Activated T-cell treated with anti-CD3 and anti-CD28 coated beads, Interleukin-2, amount 50 U/mL, for 48 hours (primary cell): ENCODE results near the gene ACTN4.
A peak's percentile ranks its signal among the peaks of the same experiment; 100 is the strongest.

ENCODE experiments used
- DNase-seq, 2 experiments: peaks; one replicate each; pipeline ENCODE4 v3.0.0-alpha.2; 2020

ACTN4 gene

DNA sequence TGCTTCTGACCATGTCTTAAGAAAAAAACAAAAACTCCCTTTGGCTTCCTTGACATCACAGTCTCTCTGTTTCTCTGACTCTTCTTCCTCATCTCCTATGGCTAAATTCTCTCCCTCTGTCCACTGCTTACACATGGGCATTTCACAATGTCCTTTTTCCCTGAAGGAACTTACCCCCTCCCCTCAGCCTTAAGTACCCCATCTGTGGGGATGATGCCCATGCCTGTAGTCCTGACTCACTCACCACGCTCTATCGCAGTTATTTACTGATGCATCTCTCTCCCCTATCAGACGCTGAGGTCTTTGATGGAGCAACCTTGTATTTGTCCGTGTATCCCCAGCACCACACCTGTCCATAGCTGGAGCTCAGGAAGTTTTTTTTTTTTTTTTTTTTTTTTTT is 32.4 kb downstream of the ACTN4 start:
- DNase-seq, result no peak

DNA sequence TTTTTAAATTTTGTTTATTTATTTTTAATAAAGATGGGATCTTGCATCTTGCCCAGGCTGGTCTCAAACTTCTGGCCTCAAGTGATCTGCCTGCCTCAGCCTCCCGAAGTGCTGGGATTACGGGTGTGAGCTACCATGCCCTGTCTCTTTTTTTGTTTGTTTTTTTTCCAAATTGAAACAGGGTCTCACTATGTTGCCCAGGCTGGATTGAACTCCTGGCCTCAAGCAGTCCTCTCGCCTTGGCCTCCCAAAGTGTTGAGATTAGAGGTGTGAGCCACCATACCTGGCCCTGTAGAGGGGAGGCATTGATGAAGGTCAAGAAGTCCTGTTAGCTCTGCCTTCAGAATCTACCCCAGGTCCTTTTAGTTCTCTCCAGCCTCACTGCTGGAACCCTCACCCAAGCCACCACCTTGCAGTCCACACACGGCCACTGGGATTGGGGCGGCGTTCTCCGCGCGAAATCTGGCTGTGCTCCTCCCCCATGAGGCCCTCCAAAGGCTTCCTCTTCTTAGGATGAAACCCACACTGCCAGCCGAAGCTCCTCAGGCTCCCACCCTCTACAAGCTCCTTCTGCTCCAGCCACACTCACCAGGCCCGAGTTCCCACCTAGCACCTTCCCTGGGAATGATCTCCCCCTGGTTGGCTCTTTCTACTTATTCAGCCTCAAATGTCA is 34.9 kb downstream of the ACTN4 start:
- DNase-seq, result no peak

DNA sequence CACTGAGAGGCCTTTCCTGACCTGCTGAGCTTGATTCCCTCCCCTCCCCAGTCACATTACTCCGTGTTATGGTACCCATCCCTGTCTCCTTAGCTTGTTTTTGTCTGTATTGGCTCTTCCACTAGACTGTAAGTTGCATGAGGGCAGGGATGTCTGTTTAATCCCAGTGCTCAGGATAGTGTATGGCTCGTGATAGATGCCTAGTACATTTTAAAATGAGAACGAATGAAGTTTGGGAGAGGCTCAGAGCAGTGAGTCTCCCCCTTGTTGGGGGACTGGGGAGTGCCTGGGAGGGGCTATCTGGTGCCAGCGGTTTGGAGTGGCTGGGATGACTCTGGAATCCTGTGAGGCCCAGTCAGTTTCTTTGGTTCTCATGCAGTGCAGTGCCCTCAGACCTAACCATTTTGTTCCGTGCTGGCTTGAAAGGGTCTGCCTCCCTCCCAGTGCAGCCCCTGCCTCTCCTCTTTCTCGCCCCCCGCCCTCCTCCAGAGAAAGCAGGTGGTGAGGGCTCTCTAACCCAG is 35.5 kb downstream of the ACTN4 start:
- no peak for DNase-seq

DNA sequence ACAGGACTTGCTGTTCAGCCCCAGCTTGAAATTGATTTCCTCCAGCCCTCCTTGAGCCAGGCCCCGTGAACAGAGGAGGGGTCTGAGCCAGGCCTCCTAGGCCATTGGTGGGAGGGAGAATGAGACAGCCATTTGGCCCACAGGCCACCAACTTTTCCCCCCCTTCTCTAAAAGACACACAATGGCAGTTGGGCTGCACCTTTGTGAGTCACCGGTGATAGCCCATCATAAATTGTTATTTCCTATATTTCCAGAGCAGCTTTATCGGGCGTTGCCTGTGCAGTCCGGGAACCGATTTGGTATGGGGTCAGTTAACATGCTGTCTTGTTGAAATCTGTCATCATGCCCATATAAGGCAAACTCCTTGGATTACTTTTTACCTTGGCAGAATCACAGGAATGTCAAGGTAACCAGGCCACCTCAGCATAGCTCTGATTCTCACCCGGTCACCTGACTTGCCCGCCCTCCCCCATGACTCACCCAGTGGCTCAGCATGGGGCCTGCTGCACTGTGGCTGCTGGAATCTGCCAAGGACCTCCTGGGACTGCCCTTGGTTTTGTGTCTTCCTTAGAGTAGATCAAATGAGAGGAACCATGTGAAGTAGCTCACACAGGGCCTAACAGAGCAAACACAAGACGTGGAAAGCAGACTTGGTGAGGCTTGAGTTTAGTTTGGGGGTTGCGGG is 36.1 kb downstream of the ACTN4 start:
- peak; percentile 57 to 66 for DNase-seq

DNA sequence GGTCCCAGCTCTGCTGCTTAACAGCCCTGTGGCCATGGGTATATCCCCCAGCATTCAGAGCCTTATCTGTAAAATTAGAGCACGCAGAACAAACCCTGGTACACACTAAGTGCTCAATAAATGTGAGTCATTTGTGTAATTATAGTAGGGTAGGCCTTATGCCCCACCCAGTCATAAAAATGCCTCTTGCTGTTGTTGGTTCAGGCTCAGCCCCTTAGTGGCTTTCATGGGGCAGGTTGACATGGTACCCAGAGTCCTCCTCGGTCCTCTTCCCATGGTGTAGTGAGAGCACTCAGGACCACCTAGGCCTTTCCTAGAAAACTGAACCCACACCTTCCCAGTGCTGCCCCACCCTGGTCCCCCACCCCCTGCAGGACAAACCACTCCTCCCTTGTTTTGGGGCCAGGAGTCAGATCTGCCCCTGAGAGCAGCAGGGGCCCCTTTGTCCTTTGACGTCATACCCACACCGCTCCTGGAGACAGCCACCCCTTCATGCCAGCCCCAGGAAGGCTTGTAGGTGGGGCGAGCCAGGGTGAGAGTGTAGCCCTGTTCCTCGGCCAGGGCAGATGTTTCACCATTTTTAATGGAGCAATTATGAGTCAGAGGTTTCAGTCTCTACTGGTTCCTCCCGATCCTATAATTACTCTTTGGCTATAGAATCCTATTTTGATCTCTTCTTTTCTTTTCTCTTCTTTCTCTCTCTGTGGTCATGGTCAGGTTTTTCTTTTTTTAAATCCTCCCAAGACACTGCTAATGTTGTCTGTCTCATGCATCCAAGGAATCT is 36.8 kb downstream of the ACTN4 start:
- peak; percentile 45 to 54 for DNase-seq

DNA sequence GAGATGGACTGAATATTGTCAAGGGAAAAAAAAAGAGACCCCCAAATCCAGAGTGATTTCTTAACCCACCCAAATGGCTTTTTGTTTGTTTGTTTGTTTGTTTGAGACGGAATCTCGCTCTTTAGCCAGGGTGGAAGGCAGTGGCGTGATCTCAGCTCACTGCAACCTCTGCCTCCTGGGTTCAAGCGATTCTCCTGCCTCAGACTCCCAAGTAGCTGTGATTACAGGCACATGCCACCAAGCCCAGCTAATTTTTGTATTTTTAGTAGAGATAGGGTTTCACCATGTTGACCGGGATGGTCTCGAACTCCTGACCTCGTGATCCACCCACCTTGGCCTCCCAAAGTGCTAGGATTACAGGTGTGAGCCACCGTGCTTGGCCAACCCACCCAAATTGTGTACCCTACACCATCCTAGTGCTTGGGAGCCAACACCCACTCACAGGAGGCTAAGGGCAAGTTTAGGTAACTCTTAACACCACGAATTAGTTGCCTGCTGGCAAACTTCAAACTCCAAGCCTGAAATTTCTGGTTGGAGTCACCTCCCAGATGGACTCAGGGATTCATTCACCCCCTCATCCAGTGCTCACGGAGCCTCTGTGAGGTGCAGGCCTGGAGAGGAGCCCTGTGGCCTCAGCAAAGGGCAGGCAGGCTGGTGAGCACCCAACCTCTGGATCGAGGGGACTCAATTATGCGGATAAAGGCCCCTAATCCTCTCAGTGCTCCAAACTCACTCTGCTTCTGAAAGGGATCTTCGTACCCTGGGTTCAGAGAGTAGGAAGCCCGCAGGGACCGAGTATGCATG is 37.6 kb downstream of the ACTN4 start:
- DNase-seq, result no peak

DNA sequence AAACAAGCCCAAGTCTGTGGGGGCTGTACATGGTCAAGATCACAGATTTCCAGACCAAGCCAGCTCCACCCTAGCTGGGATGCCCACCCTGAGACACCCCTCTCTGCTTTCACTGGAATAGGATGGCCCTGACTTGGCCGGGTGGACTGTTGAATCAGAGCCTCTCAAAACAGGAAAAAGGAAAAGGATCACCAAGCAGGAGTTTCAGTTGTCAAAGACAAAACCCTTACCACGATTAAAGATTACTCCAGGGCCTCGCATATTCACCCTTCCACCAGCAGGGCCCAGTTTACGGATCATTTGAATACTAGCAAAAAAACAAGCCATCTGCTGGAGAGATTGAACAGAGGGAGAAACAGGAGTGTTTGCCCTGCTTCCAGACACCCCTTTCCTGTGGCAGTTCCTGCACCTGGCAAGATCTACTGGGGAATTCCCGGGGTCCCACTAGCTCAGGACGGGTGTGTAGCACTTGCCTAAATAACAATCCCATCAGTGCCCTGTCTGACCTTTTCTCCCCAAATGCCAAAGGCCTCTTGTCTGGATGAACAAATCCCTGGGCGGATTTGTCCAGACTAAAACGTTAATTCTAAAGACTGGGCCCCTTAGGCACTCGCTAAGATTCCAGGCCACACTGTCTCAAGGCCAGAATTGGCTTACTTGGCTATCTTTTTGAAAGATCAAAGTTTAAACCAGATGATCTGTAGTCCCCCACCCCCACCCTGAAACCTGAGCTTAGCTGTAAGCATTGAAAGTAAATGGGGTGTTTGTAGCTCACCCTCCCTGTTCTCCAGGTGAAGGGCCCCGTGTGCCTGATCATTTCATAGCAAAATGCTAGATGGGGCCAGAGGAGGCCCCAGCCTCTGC is 38.4 kb downstream of the ACTN4 start:
- peak; percentile 26 to 27 for DNase-seq

DNA sequence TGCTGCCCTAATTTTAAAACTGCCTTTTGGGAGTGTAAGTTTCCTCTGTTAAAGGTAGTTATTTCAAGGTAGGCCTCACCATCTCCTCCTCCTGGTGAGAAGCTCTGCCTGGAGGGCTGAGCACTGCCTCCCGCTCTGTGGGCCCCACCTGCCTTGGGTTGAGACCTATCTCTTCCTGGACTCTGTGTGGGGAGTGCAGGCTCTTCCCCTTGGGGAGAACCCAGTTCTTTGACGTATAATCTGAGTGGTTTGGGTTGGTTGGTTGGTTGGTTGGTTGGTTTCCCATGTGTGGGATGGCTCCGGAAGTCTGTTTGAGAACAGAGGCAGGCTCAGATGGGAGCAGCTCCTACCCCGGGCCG is 39.1 kb downstream of the ACTN4 start:
- peak; percentile 52 to 54 for DNase-seq

DNA sequence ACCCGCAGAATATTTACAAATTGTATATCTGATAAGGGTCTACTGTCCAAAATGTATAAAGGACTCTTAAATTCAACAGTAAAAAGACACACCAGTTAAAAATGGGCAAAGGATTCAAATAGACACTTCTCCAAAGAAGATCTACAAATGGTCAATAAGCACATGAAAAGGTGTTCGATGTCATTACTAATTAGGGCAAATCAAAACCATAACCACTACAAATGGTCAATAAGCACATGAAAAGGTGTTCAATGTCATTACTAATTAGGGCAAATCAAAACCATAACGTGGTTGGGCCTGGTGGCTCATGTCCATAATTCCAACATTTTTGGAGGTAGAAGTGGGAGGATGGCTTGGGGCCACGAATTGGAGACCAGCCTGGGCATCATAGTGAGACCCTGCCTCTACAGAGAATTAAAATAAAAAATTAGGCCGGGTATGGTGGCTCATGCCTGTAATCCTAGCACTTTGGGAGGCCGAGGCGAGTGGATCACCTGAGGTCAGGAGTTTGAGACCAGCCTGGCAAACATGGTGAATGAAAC is 40.5 kb downstream of the ACTN4 start:
- DNase-seq, result no peak

DNA sequence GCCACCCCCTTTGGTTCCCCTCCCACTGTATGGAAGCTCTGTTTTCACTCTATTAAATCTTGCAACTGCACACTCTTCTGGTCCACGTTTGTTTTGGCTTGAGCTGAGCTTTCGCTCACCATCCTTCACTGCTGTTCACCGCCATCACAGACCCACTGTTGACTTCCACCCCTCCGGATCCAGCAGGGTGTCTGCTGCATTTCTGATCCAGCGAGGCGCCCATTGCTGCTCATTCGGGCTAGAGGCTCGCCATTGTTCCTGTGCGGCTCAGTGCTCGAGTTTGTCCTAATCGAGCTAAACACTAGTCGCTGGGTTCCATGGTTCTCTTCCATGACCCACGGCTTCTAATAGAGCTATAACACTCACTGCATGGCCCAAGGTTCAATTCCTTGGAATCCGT is 42.7 kb downstream of the ACTN4 start:
- DNase-seq, result no peak

DNA sequence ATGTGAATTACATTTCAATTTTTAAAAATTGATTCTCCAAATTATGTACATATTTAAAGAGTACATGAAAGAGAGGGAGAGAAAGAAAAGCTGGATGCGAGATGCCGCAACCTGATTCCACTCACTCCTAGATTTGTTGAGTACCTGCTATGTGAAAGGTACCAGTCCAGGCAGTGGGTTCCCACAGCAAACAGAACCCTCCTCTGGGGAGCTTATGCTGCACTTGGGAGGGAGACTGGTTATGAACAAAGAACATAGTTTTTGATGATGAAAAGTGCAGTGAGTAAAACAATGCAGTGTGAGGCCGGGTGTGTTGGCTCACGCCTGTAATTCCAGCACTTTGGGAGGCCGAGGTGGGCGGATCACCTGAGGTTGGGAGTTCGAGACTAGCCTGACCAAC is 43.4 kb downstream of the ACTN4 start:
- no peak for DNase-seq

DNA sequence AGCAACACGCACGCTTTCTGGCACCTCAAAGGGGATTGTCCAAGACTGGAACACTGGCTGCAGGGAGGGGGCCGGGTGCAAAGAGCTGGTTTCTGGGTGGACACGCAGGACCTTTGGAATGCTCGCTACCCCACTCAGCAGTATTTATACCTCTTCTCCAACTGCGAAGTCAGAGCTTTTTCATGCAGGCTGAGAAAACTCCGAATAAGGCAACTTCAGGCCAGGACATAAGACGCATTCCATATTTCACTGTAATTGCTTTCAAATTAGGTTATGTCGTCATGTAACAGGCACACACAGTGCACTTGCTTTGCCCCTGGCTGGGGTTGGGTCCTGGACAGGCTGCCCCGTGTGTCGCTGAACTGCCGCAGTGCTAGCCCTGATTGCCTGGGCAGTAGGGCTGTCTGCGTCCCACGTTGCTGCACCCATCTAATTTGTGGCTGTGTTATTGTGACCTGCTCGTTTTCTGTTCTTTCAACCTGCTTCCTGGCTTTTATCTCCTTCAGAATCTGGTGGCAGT is 44.5 kb downstream of the ACTN4 start:
- DNase-seq, result no peak

DNA sequence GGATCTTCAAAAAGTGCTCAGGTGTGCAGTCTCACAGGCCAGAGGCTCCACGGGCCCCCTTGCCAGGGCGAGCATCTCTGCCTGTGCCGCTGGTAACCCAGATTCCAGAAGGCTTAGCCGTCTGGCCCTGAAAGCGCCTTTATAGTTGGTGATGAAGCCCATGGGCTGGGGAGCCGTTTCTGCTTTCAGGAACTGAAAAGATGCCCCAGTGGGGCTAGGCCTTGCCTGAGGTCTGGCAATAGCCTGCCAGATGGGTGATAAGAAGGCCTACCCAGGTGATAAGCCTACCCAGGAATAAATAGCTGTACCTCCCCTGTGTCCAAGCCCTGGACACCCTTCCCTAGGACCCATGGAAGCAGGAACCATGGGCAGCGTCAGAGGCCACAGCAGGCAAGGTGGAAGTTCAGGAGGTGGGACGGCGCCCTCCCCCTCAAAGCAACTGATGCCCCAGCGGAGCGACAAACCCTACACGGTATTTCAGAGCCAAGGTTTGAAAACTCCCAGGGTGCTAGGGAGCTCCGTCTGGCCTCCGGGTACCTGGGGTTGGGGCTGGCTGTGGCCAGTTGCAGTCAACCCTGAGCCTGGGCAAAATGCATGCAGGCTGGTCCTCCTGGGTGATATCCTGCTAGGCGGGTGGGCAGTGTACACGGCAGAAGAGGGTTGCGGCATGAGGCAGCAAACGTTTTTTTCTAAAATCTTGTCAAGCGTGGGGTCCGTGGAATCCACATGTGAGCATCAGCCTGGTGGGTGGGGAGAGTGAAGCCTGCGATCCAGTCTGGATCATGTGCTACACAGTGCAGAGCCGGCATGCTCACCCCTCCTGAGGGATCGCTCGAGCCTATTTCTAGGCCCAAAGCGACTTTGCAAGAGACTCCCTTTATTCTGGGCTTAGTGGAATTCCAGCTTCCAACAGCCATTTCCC is 45.3 kb downstream of the ACTN4 start:
- DNase-seq, result no peak

DNA sequence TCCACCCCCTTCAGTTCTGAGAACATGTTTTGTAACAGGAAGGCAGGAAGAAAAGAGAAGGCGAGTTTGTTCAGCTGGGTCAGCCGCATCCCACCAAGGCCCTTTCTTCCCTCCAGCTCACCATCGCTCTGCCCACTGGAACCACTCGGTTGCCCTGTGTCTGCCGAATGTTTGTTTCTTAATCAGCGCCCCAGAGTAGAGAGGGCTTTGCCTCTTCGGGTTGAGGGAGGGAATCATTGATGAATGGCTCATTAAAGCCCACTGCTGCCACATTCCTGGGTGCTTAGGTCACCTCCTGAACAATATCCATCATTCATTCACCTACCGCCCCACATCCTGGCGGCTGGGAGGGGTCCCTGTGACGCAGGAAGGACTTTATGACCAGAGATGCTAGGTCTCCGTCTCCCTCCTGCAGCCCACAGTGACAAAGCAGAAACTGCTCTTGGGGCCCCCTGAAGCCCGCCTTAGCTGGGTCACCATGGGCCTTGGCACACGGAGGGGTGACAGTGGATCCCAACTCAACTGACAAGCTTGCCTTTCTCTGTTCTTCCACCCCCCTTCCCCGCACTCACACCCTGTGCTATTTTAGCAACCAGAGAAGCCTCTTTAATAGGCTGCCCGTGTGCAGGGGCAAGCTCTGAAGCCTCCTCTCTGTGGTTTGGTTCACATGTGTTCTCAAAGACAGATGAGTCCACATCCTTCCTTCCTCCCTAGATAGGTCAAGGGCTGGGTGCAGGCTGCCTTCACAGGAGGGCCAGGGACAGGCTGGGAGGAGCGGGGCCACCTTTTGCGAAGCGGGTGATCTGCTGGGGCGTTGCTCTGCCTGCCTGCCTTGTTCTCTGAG is 46.2 kb downstream of the ACTN4 start:
- DNase-seq, result peak; percentile 26 to 34

DNA sequence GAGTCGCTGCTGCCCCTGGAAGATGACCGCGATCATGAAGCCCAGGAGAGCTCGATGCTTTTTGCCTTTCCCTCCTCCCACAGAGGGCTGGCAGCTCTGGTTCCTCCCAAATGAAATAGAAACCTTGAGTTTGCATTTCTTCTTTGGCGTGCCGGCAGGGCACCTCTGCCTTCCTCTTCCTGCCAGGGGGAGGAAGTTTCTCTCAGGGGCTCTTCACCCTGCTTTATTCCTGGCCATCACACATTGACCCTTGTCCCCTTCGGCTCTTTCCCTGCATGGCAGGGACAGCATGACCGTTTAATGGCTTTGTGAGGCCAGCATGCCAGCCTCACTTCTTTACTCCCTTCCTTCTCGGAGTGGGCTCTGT is 47.9 kb downstream of the ACTN4 start:
- DNase-seq, result no peak

DNA sequence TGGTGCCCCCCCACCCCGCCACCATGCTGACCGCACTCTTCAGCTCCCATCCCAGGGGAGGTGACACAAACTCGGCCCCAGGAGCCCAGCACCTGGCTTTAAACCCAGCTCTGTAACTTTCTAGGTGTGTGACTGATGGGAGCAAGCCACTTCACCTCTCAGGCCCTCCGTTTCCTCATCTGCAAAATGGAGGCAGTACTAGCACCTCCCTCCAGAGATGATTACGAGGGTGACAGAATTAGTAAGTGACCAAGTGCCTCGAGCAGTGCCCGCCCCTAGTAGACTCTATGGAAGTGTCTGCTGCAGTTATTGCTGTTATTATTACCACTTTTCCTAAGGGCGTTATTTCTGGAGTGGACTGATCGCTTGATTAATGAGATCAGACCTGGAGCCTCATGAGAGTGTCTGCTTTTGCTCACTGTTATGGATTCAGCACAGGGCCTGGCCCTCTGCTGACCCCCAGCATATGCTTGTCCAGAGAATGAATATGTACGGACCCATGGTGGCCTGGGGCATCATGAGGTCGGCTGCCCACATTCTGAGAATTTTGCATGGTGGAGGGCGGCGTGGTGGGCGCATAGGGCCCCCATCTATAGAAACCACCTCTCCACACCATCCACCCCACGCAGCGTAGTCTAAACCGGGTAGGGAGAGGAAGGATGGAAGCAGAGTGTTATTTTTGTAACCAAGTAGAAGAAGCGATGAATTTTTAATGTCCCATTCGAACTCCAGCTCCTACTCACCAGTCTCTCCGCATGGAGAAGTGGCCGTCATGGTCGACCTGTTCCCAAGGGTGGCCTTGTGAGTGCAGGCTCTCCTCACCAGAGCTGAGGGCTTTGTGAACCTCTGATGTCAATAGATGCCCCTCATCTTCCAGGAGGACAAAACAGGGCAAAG is 48.6 kb downstream of the ACTN4 start:
- no peak for DNase-seq

DNA sequence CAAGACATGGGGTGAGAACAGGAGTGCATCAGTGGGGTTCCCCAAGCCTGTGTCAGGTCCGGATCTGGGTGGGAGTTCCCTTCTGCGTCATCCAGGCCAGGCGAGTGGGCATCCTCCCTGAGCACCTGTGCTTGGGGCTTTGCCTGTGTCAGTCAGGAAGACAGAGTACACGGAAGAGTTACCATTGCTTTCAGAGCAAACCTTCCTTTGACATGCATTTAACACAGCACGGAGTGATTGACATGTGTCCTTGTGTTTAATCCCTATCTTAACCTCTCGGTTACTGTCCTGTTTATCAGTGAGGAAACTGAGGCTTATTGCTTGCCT is 49.2 kb downstream of the ACTN4 start:
- no peak for DNase-seq

DNA sequence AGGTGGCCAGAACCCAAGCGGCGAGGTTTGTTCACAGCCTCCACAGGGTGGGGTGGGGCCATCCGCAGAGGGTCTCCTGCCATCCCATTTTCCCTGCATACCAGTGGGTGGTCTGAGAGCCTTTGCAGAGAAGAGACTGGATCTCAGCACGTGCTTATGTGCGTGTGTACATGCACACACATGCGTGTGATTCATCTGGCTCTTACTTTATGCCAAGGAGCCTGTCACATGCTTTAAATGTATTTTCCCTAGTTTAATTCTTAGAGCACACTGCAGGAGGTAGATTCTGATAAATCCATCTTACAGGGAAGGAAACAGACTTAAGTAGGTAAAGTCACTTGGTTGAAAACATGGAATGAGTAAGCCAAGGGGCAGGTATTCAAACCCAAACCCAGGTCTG is 49.7 kb downstream of the ACTN4 start:
- no peak for DNase-seq
